Measurements from ENCODE around the gene HCN3.
"Not testable (repeated sequence)": the region's sequence is repeated elsewhere in the genome, so short reads cannot be mapped to it uniquely, and the experiment has no call there.

Gene HCN3

DNA sequence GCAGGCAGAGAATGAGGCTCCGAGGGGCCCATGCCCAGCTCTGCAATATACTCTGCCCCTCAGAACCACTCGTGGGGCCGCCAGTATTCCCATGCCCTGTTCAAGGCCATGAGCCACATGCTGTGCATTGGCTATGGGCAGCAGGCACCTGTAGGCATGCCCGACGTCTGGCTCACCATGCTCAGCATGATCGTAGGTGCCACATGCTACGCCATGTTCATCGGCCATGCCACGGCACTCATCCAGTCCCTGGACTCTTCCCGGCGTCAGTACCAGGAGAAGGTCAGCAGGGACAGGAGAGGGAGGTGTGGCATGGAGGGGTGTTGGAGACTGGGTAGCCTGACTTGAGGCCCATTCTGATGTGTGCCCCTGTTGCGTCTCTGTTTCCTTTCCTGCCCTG lies 7.2 kb downstream of the HCN3 start:
- DNase-seq (ENCODE audit: low read depth): no peak

DNA sequence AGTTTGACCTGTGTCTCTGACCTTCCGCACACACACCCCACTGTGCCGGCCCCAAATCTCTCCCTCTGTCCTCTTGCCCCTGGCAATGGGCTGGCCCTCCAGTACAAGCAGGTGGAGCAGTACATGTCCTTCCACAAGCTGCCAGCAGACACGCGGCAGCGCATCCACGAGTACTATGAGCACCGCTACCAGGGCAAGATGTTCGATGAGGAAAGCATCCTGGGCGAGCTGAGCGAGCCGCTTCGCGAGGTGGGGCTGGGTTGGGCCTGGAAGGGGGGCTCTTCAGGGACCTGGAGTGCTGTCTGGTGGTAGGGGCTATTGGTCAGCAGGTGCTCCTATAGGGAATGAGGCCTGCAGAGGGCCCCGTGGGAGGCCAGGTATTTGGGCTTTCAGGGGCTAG lies 7.8 kb downstream of the HCN3 start:
- no peak for DNase-seq (ENCODE audit: low read depth)

DNA sequence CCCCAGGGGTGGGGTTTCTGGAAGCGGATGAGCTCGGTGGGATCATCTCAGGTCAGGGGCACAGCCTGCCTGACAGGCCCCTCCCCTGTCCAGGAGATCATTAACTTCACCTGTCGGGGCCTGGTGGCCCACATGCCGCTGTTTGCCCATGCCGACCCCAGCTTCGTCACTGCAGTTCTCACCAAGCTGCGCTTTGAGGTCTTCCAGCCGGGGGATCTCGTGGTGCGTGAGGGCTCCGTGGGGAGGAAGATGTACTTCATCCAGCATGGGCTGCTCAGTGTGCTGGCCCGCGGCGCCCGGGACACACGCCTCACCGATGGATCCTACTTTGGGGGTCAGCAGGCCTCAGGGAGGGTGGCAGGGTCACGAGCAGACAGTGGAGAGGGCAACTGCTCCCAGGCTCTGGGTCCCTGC lies 8.4 kb downstream of the HCN3 start:
- no peak for DNase-seq (ENCODE audit: low read depth)

DNA sequence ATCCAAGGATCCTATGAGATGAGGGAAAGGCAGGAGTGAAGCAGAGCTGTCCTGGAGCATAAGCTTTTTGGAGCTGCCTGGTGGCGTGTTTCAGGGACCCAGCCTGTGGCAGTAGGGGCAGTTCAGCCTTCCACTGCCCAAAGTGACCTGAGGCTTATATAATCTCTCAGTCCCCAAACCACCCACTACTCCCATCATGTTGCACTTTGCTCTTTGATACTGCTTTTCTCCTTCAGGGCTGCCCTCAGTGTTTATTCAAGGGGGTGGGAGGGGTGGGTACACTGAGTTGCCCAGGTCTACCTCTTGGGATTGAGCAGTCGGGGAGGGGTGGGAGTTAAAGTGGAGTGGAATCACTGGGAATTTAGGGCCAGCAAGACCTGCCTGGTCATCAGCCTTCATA lies 9.3 kb downstream of the HCN3 start:
- no peak for DNase-seq (ENCODE audit: low read depth)

DNA sequence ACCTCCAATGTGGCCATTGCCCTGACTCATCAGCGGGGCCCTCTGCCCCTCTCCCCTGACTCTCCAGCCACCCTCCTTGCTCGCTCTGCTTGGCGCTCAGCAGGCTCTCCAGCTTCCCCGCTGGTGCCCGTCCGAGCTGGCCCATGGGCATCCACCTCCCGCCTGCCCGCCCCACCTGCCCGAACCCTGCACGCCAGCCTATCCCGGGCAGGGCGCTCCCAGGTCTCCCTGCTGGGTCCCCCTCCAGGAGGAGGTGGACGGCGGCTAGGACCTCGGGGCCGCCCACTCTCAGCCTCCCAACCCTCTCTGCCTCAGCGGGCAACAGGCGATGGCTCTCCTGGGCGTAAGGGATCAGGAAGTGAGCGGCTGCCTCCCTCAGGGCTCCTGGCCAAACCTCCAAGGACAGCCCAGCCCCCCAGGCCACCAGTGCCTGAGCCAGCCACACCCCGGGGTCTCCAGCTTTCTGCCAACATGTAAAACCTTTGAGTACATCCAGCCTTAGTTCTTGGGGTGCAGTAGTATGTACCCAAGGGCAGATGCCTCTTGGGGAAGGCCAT lies 10.8 kb downstream of the HCN3 start:
- DNase-seq (ENCODE audit: low read depth): no peak

DNA sequence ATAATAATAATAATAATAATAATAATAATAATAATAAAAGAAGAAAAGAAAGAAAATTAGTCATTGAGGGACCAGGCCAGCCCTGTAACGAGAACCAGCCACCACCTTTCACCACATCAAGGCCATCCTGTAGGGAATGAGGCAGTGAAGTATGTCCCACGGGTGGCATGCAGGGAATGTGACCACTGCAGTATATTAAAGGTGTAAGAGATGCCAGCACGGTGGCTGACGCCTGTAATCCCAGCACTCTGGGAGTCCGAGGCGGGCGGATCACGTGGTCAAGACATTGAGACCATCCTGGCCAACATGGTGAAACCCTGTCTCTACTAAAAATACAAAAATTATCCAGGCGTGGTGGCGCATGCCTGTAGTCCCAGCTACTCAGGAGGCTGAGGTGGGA lies 13.7 kb downstream of the HCN3 start:
- DNase-seq (ENCODE audit: low read depth): not testable (repeated sequence)

DNA sequence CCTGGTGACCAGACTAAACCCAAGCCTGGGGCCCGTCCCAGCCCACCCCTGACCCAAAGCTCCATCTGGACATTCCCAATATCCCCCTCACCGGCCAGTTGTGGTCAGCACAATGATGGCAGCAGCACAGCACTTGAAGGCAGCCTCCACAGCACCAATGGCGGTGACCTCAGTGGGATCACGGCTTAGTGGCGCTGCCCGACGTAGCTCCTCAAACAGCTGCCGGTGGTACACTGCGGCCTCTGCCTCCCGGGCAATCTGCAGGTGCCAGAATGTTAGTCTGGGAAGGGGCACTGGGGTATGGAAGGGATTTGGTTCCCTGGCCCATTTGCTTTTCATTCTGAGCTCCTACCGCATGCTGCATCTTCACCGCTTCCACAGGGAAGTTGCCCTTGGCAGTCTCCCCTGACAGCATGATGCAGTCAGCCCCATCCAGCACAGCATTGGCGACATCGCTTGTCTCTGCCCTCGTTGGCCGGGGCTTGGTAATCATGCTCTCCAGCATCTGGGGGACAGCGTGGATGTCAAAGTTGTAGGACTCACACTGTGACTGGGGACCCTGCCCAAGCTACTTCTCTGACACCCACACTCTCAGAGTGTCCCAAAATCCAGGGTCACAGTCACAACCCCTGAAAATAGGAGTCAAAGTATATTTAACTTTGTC lies 16.0 kb downstream of the HCN3 start:
- DNase-seq (ENCODE audit: low read depth): no peak

DNA sequence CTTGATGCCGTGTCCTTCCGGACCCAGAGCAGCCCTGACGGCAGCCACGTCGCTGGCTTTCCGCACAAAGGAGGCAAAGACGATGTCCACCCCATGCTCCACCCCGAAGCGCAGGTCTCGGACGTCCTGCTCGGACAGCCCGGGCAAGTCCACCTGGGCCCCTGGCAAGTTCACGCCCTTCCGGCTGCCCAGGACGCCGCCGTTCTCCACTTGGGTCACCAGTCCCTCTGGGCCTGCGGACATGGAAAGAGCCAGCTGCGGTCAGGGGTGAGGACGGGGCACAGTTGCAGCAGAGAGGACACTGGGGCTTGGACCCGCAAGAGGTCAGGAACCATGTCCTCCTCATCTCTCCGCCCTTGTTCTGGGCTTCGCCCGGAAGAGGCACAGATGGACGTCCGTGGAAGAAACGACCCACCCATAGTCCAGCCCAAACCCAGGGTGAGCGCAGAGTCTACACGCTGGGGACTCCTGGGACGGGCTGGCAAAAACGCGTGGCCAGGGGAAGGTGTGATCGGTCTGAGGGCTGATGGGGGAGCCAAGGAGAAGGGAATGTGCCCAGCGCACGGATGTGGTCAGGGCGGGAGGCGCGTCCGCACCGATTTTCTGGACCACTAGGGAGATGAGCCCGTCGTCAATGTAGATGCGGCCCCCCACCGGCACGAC lies 17.4 kb downstream of the HCN3 start:
- DNase-seq (ENCODE audit: low read depth): no peak

DNA sequence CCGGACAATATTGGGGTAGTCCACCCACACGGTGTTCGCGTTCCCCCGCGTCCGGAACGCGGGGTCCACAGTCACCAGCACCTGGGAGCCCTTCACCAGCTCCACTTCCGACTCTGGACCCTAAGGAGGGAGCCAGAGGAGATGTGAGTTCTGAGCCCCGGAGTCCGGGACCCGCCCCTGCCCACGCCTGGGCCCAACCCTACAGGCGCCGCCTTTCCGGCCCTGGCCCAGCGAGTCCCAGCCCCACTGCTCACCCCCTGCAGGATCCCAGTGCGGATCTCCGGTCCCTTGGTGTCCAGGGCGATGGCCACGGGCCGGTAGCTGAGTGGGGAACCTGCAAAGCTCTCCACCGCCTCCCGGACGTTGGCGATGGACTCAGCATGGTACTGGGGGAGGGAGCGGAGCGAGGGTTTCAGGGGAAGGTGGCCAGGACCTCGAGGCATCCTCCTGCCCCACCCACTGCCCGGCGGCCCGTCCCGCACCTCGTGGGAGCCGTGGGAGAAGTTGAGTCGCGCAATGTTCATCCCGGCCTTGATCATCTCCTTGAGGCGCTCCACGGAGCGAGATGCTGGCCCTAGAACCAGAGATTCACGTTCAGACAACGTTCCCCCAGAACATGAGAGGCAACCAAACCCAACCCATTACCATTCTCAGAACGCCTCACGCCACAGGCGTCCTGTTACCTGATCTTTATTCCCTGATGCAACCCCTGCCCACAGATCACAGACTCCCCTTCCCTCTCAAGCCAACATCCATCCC lies 18.1 kb downstream of the HCN3 start:
- no peak for DNase-seq (ENCODE audit: low read depth)

DNA sequence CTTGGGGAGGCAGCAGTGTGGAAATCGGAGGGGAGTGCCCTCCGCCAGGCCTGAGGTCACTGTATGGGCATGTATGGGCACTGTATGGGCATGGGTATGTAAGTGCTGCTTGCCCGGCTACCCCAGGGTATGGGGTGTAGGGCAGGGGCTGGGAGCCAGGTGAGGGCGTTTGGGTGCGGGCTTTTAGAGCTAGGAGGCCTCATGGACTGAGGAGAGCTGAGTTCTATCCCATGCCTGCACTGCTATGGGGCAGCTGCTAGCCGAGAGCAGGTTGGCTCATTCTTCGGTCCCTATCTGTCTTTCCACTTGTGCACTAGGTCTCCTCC lies 18.6 kb downstream of the HCN3 start:
- no peak for DNase-seq (ENCODE audit: low read depth)

DNA sequence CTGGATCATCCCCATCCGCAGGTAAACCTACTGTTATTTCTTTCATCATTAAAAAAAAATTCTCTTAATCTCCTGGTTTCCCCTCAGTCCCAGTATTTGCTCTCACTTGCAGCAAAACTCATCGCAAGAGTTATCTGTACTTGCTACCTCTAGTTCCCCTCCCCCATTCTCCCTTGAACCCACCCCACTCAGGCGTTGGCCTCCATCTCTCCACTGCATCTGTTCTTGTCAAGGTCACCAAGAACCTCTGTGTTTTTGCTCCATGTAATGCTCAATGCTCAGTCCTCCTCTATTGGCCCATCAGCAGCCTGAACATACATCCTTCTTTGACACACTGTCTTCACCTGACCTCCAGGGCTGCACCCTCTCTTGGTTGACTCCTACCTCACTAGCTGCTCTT lies 19.4 kb downstream of the HCN3 start:
- no peak for DNase-seq (ENCODE audit: low read depth)

DNA sequence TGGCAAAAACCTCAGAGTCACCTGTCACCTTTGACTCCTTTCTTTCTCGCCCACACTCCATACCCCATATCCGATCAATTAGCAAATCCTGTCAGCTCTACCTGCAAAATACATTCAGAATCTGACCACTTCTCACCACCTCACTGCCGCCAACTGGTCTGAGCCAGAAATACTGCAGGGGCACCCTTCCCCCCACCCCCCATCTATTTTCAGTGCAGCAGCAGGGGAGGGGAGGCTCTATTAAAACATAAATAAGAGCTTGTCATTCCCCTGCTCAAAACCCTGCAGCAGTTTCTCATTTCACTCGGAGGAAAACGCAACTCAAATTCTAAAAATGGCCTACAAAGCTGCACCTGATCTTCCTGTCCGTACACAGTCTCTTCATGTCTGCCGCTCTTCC lies 20.1 kb downstream of the HCN3 start:
- no peak for DNase-seq (ENCODE audit: low read depth)

DNA sequence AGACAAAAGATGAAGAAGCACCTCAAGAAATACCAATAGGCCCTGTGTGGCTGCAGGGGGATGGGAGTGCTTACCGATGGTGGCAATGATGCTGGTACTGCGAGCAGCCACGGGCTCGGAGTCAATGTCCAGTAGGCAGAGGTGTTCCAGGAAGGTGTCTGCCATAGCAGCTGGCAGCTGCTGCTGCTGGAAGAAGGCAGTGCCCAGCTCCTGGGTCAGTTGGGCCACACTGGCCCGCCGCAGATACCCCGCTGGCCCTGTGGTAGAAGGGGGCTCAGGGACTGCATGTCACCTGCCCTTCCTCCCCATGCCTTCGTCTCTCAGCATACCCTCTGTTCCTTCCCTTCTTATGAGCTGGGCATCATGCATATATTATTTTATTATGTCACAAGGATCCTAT lies 22.8 kb downstream of the HCN3 start:
- no peak for DNase-seq (ENCODE audit: low read depth)

DNA sequence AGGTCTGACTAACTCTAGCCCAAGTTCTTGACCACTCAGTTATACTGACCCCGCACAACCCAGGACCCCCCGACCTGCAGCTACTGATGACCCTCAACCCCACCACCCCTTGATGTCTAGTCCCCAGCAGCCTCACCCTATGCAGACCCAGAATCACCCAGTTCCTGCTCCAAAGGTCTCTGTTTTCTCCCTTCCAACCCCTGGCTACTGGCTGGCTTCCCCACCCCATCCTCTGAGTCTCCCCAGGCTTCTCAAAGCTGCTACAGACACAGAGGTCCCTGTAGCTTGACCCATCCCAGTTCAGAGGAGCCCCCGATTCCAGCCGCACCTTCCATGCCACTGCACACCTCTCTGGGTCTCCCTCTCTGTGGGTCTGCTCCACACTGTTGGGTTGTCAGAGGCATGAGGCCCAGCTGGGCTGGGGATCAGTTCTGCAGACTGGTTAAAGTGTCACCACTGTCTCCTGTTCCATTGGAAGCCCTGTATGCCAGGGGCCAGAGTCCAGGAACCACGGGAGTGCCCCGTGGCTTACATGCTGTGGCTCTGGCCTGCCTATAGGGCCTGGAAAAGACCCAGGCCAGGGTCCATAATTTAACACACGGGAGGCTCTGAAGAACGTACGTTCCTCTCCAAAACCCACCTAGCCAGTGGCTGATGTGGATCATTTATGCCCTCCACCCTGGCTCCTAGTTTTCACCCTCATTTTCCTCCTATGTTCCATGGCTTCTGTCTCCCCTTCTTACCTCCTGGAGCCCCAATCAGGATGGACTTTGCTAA lies 23.5 kb downstream of the HCN3 start:
- DNase-seq (ENCODE audit: low read depth): no peak

DNA sequence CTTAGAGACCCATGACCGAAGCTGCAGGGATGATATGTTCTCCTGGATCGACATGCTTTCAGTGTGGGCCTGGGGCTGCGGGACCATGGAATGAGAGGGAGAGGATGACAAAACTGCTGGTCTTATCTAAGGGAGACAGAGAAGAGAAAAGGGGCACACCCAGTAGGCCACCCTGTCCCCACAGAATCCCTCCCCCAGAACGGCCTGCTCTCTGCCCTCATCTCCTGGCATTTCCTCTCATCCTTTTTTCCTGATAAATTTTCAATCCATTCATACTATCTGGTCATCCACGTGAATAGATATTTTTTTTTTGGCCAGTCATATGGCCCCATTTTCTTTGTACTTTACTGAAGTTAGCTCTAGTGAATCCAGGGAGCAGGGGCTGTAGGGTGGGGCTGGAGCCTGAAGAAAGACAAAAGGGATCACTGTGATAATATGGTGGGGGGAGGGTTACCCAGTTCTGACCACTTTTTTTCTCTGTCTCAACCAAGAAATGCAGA lies 24.1 kb downstream of the HCN3 start, which contains the start of gene PKLR:
TSS of gene PKLR (minus strand) at position 97 of the 500 bp plus-strand sequence. CDS start at position 54, 43 bp downstream.
- DNase-seq (ENCODE audit: low read depth): no peak

DNA sequence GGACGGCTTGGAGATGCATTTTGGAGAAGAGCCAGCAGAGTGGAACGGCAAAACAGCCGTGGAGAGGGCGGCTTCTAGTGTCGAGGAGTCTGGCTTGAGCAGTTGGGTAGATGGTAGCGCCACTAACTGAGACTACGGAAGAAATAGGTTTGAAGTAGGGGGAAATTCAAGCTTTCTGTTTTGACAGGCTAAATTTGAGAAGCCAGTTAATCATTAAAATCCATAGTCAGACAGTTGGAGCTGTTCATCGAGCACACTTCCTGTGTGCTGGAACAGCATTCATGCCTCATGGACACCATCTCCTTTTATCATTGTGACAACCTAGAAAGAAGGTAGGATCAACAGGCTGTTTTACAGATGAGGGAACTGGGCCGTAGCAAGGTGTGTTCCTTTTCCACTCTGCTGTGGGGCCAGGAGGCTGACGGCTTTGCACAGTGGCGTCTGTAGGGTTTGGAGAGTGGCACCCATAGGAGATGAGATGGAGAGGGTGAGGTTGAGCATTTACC lies 27.3 kb downstream of the HCN3 start:
- no peak for DNase-seq (ENCODE audit: low read depth)

DNA sequence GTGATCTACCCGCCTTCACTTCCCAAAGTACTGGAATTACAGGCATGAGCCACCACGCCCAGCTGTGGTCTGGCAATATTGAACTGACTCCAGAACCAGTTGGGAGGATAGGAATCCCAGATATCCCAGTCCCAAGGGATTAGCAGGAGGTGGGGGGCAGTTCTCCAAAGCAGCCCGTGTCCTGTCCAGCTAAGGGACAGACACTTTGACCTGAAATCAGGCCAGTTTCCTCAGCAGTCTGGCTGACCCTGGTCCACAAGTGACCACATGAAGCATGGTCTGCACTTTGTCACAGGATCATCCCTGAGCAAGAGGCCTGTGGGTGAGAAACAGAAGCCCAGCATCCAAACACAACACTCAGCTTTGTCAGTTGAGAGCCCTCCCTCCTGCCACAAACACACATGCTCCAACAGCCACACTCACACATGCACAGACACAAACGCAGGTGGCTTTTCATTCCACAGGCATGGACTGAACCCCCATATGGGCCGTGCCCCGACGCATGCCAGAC lies 28.7 kb downstream of the HCN3 start:
- DNase-seq (ENCODE audit: low read depth): no peak

DNA sequence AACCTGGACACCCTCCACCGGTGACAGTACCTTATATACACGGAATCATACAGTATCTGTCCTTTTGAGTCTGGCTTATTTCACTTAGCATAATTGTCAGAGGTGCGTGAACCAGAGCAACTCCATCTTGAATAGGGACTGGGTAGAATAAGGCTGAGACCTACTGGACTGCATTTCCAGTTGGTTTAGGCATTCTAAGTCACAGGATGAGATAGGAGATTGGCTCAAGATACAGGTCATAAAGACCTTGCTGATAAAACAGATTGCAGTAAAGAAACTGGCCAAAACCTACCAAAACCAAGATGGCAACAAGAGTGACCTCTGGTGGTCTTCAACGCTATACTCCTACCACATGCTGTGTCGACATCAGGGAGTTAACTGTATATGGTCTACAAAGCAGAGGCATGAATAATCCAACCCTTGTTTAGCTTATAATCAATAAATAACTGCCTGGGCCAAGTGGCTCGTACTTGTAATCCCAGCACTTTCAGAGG lies 30.0 kb downstream of the HCN3 start:
- DNase-seq (ENCODE audit: low read depth): no peak

DNA sequence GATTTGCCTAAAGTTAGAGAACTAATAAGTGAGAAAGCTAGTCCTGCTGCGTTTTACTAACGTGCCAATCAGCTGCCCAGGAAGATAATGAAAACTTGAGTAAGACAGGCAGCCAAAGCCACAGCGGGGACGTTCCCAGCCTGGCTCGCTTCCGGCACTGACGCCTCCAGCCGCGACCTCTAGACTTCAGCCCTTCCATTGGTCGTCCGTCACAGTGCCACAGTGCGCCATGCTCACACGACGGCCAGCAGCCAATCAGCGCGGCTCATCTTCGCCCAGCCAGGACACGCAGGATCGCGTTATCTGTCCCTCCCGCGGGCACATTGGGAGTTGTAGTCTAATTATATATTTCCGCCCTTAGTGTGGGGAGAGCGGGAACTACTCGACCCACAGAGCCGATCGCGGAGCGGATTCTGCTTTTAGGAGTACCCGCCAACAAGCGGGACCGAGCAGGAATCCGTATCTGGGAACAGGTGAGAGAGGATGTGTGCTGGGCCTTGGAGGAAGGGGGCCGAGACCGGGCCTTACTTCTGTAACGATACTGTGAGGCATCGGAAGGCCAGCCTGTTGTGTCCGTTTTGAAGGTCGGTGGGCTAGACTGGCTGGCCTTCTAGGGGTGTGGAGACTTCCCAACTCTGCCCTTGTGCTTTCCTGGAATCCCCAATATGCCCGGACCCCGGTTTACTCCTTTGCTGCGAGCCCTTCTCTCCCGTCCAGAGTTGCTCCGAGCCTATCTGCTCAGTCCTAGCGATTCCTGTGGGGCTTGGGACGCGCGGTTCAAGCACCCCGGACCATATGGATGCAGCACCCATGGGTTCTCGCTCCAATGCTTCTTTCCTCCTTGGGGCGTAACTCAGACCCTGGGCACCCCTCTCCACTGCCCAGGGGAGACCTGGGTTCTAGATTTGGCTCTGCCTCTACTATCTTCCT lies 31.5 kb downstream of the HCN3 start, which contains the start of gene FDPS:
TSS of gene FDPS (plus strand) at position 374 of the 930 bp plus-strand sequence. CDS start 924 bp downstream, outside the sequence.
- DNase-seq (ENCODE audit: low read depth): peak; percentile 99

DNA sequence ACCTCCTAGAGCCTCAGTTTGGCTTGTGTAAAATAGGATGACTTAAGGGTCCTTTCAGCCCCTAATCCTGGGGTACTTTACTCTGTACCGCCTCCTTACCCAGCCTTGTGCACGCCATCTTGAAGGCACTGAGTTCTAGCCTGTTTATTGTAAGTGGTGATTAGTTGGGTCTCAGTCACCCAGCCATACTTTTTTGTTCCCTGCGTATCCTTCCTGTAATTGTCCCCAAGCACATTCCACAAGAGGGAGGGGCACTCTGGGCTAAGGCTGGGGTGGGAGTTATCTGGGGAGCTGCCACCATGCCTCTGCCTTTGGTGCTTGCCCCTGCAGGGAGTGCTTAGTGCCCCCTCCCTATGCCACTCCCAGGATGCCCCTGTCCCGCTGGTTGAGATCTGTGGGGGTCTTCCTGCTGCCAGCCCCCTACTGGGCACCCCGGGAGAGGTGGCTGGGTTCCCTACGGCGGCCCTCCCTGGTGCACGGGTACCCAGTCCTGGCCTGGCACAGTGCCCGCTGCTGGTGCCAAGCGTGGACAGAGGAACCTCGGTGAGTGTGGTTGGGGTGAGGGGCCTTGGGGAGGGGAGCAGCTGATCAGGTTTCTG lies 32.3 kb downstream of the HCN3 start:
- DNase-seq (ENCODE audit: low read depth): no peak
